GM15510 (cell line): ENCODE results near the gene EPS8L3.

Experiments used
- POLR2A ChIP-seq: IDR thresholded peaks from 3 replicates; pipeline ENCODE4 v1.6.1; 2011; ENCODE audit warnings: borderline replicate concordance; ENCODE audit not compliant: insufficient read length; ENCODE audit errors: extremely low read depth

The EPS8L3 gene

GRCh38 chr1:109787845-109788601 lies 24.3 kb upstream of the EPS8L3 start:
- no peak for TF ChIP-seq POLR2A

GRCh38 chr1:109787211-109787844 lies 23.6 kb upstream of the EPS8L3 start:
- no peak for TF ChIP-seq POLR2A

GRCh38 chr1:109786531-109787021 lies 22.9 kb upstream of the EPS8L3 start:
- no peak for TF ChIP-seq POLR2A

GRCh38 chr1:109786112-109786480 lies 22.4 kb upstream of the EPS8L3 start:
- TF ChIP-seq POLR2A = no peak

GRCh38 chr1:109785446-109786111 lies 21.9 kb upstream of the EPS8L3 start:
- no peak for TF ChIP-seq POLR2A

GRCh38 chr1:109784551-109785252 lies 21.0 kb upstream of the EPS8L3 start:
- TF ChIP-seq POLR2A = no peak

GRCh38 chr1:109783436-109783835 lies 19.7 kb upstream of the EPS8L3 start:
- no peak for TF ChIP-seq POLR2A

- no peak for TF ChIP-seq POLR2A
Measured at GRCh38 chr1:109782927-109783326, 19.2 kb upstream of the EPS8L3 start.

GRCh38 chr1:109782514-109782913 lies 18.8 kb upstream of the EPS8L3 start:
- TF ChIP-seq POLR2A = no peak

GRCh38 chr1:109781806-109782205 lies 18.1 kb upstream of the EPS8L3 start:
- no peak for TF ChIP-seq POLR2A

GRCh38 chr1:109780982-109781381 lies 17.3 kb upstream of the EPS8L3 start:
- TF ChIP-seq POLR2A = no peak

- no peak for TF ChIP-seq POLR2A
Measured at GRCh38 chr1:109777980-109778625, 14.4 kb upstream of the EPS8L3 start.

GRCh38 chr1:109777436-109777835 lies 13.7 kb upstream of the EPS8L3 start:
- TF ChIP-seq POLR2A = no peak

GRCh38 chr1:109776911-109777310 lies 13.2 kb upstream of the EPS8L3 start:
- no peak for TF ChIP-seq POLR2A

- TF ChIP-seq POLR2A = no peak
Measured at GRCh38 chr1:109776206-109776835, 12.6 kb upstream of the EPS8L3 start.

GRCh38 chr1:109775398-109775797 lies 11.7 kb upstream of the EPS8L3 start:
- no peak for TF ChIP-seq POLR2A
